Measurements from ENCODE around the gene CDH6.
"Not testable (repeated sequence)": the region's sequence is repeated elsewhere in the genome, so short reads cannot be mapped to it uniquely, and the experiment has no call there.

Gene CDH6

GRCh38 chr5:31334061-31334860, 140.8 kb downstream of the CDH6 start:
- H3K27ac Mint-ChIP-seq: no peak overlapping the region
- no peak overlapping the region for H3K4me3 Mint-ChIP-seq
- H3K27me3 Mint-ChIP-seq: peaks cover 2% of the 10 kb centered on the region
- H3K9me3 Mint-ChIP-seq: no peaks in the 10 kb centered on the region
- no peaks in the 10 kb centered on the region for H3K36me3 Mint-ChIP-seq
- no peak for DNase-seq (ENCODE audit: low spot score in 2 of 2)
- H3K4me1 Mint-ChIP-seq: no peaks in the 10 kb centered on the region
- ATAC-seq (ENCODE audit: low read depth): no peak

- Mint-ChIP-seq H3K27ac (no peak overlapping the region), H3K4me1 (no peaks in the 10 kb centered on the region), H3K27me3 (no peaks in the 10 kb centered on the region), H3K36me3 (no peaks in the 10 kb centered on the region), H3K9me3 (no peaks in the 10 kb centered on the region), H3K4me3 (no peak overlapping the region)
- ATAC-seq (ENCODE audit: low read depth) (no peak), DNase-seq (ENCODE audit: low spot score in 2 of 2) (no peak)
These were observed 142.0 kb downstream of the CDH6 start for GRCh38 chr5:31335456-31335855.

GRCh38 chr5:31343946-31344345, 150.5 kb downstream of the CDH6 start:
- DNase-seq (ENCODE audit: low spot score in 2 of 2): no peak
- no peak overlapping the region for H3K4me3 Mint-ChIP-seq

GRCh38 chr5:31346896-31347551, 153.5 kb downstream of the CDH6 start:
- no peaks in the 10 kb centered on the region for H3K4me1 Mint-ChIP-seq
- H3K36me3 Mint-ChIP-seq: no peaks in the 10 kb centered on the region
- H3K4me3 Mint-ChIP-seq: no peak overlapping the region
- H3K27ac Mint-ChIP-seq: no peak overlapping the region
- no peaks in the 10 kb centered on the region for H3K9me3 Mint-ChIP-seq
- no peak for DNase-seq (ENCODE audit: low spot score in 2 of 2)
- peaks cover 1% of the 10 kb centered on the region for H3K27me3 Mint-ChIP-seq
- ATAC-seq (ENCODE audit: low read depth): no peak

More at GRCh38 chr5:31343946-31344345, 150.5 kb downstream of the CDH6 start:
- H3K27me3 Mint-ChIP-seq: peaks cover 1% of the 10 kb centered on the region
- no peaks in the 10 kb centered on the region for H3K4me1 Mint-ChIP-seq
- no peaks in the 10 kb centered on the region for H3K36me3 Mint-ChIP-seq
- no peak overlapping the region for H3K27ac Mint-ChIP-seq
- no peak for ATAC-seq (ENCODE audit: low read depth)
- no peaks in the 10 kb centered on the region for H3K9me3 Mint-ChIP-seq

- no peak for DNase-seq (ENCODE audit: low spot score in 2 of 2)
- no peaks in the 10 kb centered on the region for H3K9me3 Mint-ChIP-seq
- no peak for ATAC-seq (ENCODE audit: low read depth)
- no peaks in the 10 kb centered on the region for H3K36me3 Mint-ChIP-seq
- no peak overlapping the region for H3K4me3 Mint-ChIP-seq
- H3K27me3 Mint-ChIP-seq: peaks cover under 1% of the 10 kb centered on the region
- H3K4me1 Mint-ChIP-seq: no peaks in the 10 kb centered on the region
- no peak overlapping the region for H3K27ac Mint-ChIP-seq
These were observed 154.0 kb downstream of the CDH6 start for GRCh38 chr5:31347552-31347905.

GRCh38 chr5:31350395-31350794, 156.9 kb downstream of the CDH6 start:
- Mint-ChIP-seq H3K27ac (no peak overlapping the region), H3K9me3 (no peaks in the 10 kb centered on the region), H3K36me3 (no peaks in the 10 kb centered on the region), H3K27me3 (peaks cover 2% of the 10 kb centered on the region), H3K4me3 (no peak overlapping the region), H3K4me1 (no peaks in the 10 kb centered on the region)
- ATAC-seq (ENCODE audit: low read depth) (no peak), DNase-seq (ENCODE audit: low spot score in 2 of 2) (no peak)

GRCh38 chr5:31355337-31355736, 161.9 kb downstream of the CDH6 start:
- DNase-seq (ENCODE audit: low spot score in 2 of 2) (no peak), ATAC-seq (ENCODE audit: low read depth) (no peak)
- Mint-ChIP-seq H3K4me3 (no peak overlapping the region), H3K27ac (no peak overlapping the region), H3K27me3 (peaks cover 3% of the 10 kb centered on the region), H3K36me3 (no peaks in the 10 kb centered on the region), H3K4me1 (no peaks in the 10 kb centered on the region), H3K9me3 (peaks cover 7% of the 10 kb centered on the region)

GRCh38 chr5:31357038-31357437, 163.6 kb downstream of the CDH6 start:
- Mint-ChIP-seq H3K27ac (no peak overlapping the region), H3K27me3 (peaks cover 3% of the 10 kb centered on the region), H3K4me3 (no peak overlapping the region), H3K9me3 (peaks cover 7% of the 10 kb centered on the region), H3K4me1 (no peaks in the 10 kb centered on the region), H3K36me3 (no peaks in the 10 kb centered on the region)
- DNase-seq (ENCODE audit: low spot score in 2 of 2): no peak
- ATAC-seq (ENCODE audit: low read depth): no peak

GRCh38 chr5:31359839-31360238, 166.4 kb downstream of the CDH6 start:
- no peak for ATAC-seq (ENCODE audit: low read depth)
- Mint-ChIP-seq H3K27ac (no peak overlapping the region), H3K36me3 (no peaks in the 10 kb centered on the region), H3K9me3 (peaks cover 7% of the 10 kb centered on the region), H3K4me1 (no peaks in the 10 kb centered on the region), H3K27me3 (peaks cover 2% of the 10 kb centered on the region), H3K4me3 (no peak overlapping the region)
- DNase-seq (ENCODE audit: low spot score in 2 of 2): no peak

- H3K27me3 Mint-ChIP-seq: peaks cover 2% of the 10 kb centered on the region
- H3K4me3 Mint-ChIP-seq: no peak overlapping the region
- no peak overlapping the region for H3K27ac Mint-ChIP-seq
- H3K4me1 Mint-ChIP-seq: no peaks in the 10 kb centered on the region
- ATAC-seq (ENCODE audit: low read depth) (no peak), DNase-seq (ENCODE audit: low spot score in 2 of 2) (no peak)
- peaks cover 4% of the 10 kb centered on the region for H3K9me3 Mint-ChIP-seq
- no peaks in the 10 kb centered on the region for H3K36me3 Mint-ChIP-seq
These were observed 167.7 kb downstream of the CDH6 start for GRCh38 chr5:31361234-31361633.

GRCh38 chr5:31361704-31362528, 168.4 kb downstream of the CDH6 start:
- not testable (repeated sequence) for H3K4me1 Mint-ChIP-seq; H3K9me3 Mint-ChIP-seq; H3K36me3 Mint-ChIP-seq; H3K27me3 Mint-ChIP-seq; H3K27ac Mint-ChIP-seq; H3K4me3 Mint-ChIP-seq; ATAC-seq (ENCODE audit: low read depth); DNase-seq (ENCODE audit: low spot score in 2 of 2)

GRCh38 chr5:31362529-31362900, 169.0 kb downstream of the CDH6 start:
- ATAC-seq (ENCODE audit: low read depth): no peak
- no peaks in the 10 kb centered on the region for H3K36me3 Mint-ChIP-seq
- H3K4me3 Mint-ChIP-seq: no peak overlapping the region
- peaks cover 2% of the 10 kb centered on the region for H3K9me3 Mint-ChIP-seq
- peaks cover 2% of the 10 kb centered on the region for H3K27me3 Mint-ChIP-seq
- no peaks in the 10 kb centered on the region for H3K4me1 Mint-ChIP-seq
- no peak for DNase-seq (ENCODE audit: low spot score in 2 of 2)
- H3K27ac Mint-ChIP-seq: no peak overlapping the region

GRCh38 chr5:31362931-31363568, 169.6 kb downstream of the CDH6 start:
- no peak for DNase-seq (ENCODE audit: low spot score in 2 of 2)
- Mint-ChIP-seq H3K27me3 (peaks cover 2% of the 10 kb centered on the region), H3K36me3 (no peaks in the 10 kb centered on the region), H3K9me3 (no peaks in the 10 kb centered on the region), H3K27ac (no peak overlapping the region), H3K4me3 (no peak overlapping the region), H3K4me1 (no peaks in the 10 kb centered on the region)
- no peak for ATAC-seq (ENCODE audit: low read depth)
